Frontal cortex (tissue), 4 donors: ENCODE results near the gene PAK1. TPM values are rescaled to one million over a fixed set of nuclear protein-coding genes. Genes with fewer than 3 reads are reported as not detected.

ENCODE experiments used
- DNase-seq, 2 donors: peaks; one replicate each; pipeline ENCODE4 v3.0.0; 2012; ENCODE audit warnings: low spot score in 2 of 2
- FAIRE-seq: peaks from 2 replicates; lab custom pipeline; 2012; peaks lifted over from hg19 to GRCh38; lab: Jason Lieb, UNC
- total RNA-seq: library from RNA; depleted of rRNA; stranded (reverse); fragments of >200 nt; gene quantifications from one replicate; pipeline ENCODE4 v1.2.3, GENCODE V29; 2014
- donor health status: control.
- donor health status: control.
- donor health status: control.

Gene PAK1
- total RNA-seq, 1 donor from 2014 or later = 56.7 TPM

GRCh38 chr11:77442394-77443053 is 31.4 kb downstream of the PAK1 start:
- FAIRE-seq (no peak), DNase-seq (no peak)

GRCh38 chr11:77441426-77441825 is 32.5 kb downstream of the PAK1 start:
- FAIRE-seq = no peak
- DNase-seq = no peak

GRCh38 chr11:77440678-77441077 is 33.2 kb downstream of the PAK1 start:
- no peak for DNase-seq
- FAIRE-seq = no peak

- FAIRE-seq = no peak
- no peak for DNase-seq
These were observed 35.4 kb downstream of the PAK1 start for GRCh38 chr11:77438487-77438886.

- FAIRE-seq (no peak), DNase-seq (no peak)
These were observed 36.9 kb downstream of the PAK1 start for GRCh38 chr11:77436969-77437368.

- no peak for DNase-seq
- FAIRE-seq = no peak
These were observed 37.4 kb downstream of the PAK1 start for GRCh38 chr11:77436506-77436905.

GRCh38 chr11:77435972-77436371 is 37.9 kb downstream of the PAK1 start:
- DNase-seq (no peak), FAIRE-seq (no peak)

- DNase-seq (no peak), FAIRE-seq (no peak)
These were observed 42.1 kb downstream of the PAK1 start for GRCh38 chr11:77431813-77432212.

GRCh38 chr11:77428598-77428997 is 45.3 kb downstream of the PAK1 start:
- FAIRE-seq = no peak
- DNase-seq = no peak

GRCh38 chr11:77425346-77425745 is 48.5 kb downstream of the PAK1 start:
- DNase-seq (no peak), FAIRE-seq (no peak)

- no peak for FAIRE-seq
- DNase-seq = no peak
These were observed 49.2 kb downstream of the PAK1 start for GRCh38 chr11:77424644-77425043.

- DNase-seq (no peak), FAIRE-seq (no peak)
These were observed 50.3 kb downstream of the PAK1 start for GRCh38 chr11:77423624-77424023.

- FAIRE-seq (no peak), DNase-seq (no peak)
These were observed 51.2 kb downstream of the PAK1 start for GRCh38 chr11:77422687-77423086.

- DNase-seq (no peak), FAIRE-seq (no peak)
These were observed 52.7 kb downstream of the PAK1 start for GRCh38 chr11:77421041-77421723.

- FAIRE-seq (no peak), DNase-seq (no peak)
These were observed 54.8 kb downstream of the PAK1 start for GRCh38 chr11:77418971-77419597.

- FAIRE-seq (no peak), DNase-seq (no peak)
These were observed 55.5 kb downstream of the PAK1 start for GRCh38 chr11:77418155-77418970.

GRCh38 chr11:77416357-77416756 is 57.5 kb downstream of the PAK1 start:
- no peak for FAIRE-seq

GRCh38 chr11:77413850-77414460 is 59.9 kb downstream of the PAK1 start:
- no peak for FAIRE-seq
- DNase-seq = no peak

More at GRCh38 chr11:77416357-77416756, 57.5 kb downstream of the PAK1 start:
- DNase-seq = no peak

GRCh38 chr11:77412814-77413213 is 61.1 kb downstream of the PAK1 start:
- no peak for FAIRE-seq
- DNase-seq = no peak
